ENCODE measurements around the gene KRT76.

The KRT76 gene

DNA sequence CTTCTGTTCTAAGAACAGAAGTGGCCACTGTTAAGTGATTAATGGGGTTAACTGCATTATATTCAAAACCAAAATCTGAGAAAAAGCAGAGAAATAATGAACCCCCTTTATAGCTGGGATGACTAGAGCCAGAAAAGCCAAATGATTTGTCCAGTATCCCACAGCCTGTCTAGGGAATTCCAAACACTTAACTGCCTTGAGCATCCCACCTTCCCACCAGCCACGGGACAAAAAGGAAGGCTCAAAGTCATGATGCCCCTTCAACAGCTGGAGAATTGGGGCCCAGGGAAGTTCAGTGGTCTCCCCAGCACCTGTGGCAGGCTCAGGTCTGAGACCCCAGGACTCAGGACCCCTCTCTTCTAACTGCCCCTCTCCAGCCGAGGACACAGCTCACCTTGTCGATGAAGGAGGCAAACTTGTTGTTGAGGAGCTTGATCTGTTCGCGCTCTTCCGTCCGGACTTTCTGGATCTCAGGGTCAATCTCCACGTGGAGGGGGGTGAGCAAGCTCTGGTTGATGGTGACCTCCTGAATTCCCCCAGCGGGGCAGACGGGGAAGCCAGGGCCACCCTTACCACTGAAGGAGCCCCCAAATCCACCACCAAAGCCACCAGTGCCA, 36.2 kb upstream of the KRT76 start:
- no peak for DNase-seq

DNA sequence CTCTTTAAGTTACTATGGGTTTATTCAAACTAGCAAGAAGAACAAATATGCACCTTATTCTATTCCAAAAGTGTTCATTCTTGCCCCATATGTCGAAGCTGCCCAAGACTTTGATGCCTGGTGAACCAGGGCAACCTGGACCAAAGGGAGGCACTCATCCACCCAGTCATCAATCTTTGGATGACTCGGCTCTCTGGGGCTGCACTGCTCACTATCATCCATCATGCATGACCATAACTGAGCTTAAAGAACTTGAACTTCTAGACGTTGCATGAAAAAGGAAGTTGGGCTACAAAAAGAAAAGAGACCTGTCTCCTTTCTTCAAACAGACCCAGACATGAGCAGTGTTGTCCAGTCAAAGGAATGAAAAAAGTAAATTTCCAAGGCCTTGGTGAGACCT, 35.6 kb upstream of the KRT76 start:
- DNase-seq: no peak

DNA sequence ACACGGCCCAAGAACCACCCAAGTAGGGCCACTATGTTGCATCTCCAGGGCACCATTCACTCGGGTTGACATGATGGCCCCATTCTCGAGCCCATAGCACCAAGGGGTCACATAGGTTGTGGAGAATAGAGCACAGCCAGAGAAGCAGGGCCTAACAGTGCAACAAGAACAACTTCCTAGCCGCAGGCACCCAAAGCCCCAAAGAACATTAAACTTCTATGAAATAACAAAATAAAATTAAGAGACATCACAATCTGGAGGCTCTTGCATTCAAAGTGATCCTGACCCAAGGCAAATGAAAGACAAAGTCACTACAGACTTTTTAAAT, 34.9 kb upstream of the KRT76 start:
- no peak for DNase-seq

GRCh38 chr12:52811191-52812072, 34.3 kb upstream of the KRT76 start:
- no peak for DNase-seq

GRCh38 chr12:52810554-52810953, 33.4 kb upstream of the KRT76 start:
- no peak for DNase-seq

GRCh38 chr12:52809166-52809565, 32.0 kb upstream of the KRT76 start:
- no peak for DNase-seq

DNA sequence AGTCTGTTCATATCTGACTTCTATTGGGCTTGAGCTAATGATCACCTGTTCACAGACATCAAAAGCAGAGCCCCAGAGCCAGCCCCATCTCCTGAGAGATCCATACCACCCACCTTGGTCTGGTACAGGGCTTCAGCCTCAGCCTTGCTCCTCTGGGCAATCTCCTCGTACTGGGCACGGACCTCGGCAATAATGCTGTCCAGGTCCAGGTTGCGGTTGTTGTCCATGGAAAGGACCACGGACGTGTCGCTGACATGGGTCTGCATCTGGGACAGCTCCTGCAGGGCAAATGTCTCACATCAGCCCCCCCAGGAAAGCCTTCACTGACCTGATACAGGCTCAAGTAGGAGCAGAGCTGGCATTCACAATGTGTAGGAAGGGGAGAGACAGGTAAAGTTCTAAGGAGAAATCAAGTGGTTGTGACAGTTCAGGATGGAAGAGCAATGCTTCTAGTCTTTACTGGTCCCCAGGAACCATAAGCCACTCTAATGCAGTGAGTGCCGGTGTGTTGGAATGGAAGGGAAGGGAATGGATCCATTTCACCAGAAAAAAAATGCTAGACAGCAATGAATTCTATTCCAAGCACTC, 31.5 kb upstream of the KRT76 start:
- no peak for DNase-seq

- DNase-seq: no peak
These were observed 30.7 kb upstream of the KRT76 start for GRCh38 chr12:52807544-52808470.

DNA sequence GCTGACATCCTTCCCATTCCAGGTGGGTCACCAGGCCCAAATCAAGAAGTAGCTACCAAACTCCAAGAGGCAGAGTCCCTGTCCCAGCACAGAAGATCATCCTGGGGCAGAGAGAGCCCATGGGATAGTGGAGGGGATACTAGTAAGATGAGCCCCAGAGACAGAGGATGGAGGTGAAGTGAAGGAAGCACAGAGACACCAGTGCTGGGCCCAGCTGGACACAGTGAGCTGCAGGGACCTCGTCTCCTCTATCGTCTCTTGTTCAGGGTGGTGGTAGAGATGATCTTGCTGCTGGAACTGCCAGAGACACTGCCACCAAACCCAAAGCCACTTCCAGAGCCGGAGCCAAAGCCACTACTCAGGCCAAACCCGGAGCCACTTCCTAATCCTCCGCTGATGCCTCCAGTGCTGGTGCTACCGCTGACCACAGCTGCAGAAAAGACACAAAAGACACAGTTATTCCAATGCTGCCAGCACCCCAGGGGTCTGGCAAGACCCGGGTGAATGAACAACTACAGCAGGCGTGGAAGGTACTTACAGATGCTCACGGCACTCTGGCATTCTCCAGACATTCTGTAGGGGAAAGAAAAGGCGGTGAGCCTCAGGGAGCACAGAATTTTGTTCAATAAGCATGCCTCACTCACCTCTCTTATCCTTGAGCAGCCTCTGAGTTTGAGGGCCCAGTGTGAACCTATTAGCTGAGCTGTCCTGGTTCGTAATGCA, 29.8 kb upstream of the KRT76 start:
- no peak for DNase-seq

DNA sequence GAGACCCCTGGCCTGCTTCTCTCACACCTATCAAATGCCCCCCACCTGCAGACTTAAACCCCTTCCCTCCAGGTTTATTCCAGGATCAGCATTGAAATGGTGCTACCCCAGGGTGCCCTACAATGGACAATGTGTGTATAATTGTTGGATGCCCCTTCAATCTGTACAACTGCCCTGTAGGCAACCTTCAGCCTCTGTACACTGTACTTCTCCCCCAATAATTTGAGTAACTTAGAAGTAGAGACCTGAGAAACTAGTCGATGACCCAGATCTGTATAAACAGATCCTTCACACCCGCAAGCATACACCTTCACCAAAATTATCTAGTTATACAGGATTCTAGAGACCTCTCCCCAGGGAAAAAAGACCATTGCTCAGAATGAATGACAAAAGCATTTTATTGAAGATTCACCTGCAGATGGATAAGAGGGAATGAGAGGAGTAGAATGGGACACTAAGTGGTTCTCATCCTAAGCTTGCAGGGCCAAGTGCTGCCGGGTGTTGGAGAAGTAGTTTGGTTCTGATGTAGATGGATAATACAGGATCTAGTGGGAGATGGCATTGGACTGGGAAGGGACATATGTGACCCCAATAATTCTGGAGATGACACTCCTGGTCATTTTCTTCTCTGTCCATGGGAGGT, 29.1 kb upstream of the KRT76 start:
- DNase-seq: no peak

GRCh38 chr12:52805739-52806138, 28.6 kb upstream of the KRT76 start:
- DNase-seq: no peak

GRCh38 chr12:52805000-52805399, 27.9 kb upstream of the KRT76 start:
- DNase-seq: no peak

GRCh38 chr12:52802442-52802841, 25.3 kb upstream of the KRT76 start:
- no peak for DNase-seq

- DNase-seq: no peak
These were observed 24.6 kb upstream of the KRT76 start for GRCh38 chr12:52801773-52802172.

DNA sequence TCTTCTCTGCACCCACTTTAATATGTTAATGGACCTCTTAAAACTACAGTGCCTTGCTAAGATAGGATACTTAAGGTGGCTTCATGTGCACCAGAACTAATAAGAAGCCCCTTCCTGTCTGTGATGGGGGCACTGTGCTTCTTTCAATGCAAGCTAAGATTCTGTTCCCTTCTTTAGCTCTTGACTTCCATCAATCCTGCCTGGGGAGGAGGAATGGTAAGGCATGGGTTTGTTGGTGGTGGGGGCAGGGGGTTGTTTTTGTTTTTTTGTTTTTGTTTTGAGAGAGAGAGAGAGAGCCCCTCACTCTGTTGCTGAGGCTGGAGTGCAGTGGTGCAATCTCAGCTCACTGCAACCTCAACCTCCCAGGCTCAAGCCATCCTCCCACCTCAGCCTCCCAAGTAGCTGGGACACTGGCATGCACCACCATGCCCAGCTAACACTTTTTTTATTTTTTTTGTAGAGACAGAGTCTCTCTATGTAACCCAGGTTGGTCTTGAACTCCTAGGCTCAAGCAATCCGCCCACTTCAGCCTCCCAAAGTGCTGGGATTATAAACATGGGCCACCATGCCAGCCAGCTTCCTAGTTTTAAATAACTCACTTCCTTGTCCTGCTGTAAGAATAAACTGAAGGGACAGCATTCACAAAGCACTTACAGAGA, 23.2 kb upstream of the KRT76 start:
- no peak for DNase-seq

GRCh38 chr12:52799505-52800211, 22.5 kb upstream of the KRT76 start:
- no peak for DNase-seq

DNA sequence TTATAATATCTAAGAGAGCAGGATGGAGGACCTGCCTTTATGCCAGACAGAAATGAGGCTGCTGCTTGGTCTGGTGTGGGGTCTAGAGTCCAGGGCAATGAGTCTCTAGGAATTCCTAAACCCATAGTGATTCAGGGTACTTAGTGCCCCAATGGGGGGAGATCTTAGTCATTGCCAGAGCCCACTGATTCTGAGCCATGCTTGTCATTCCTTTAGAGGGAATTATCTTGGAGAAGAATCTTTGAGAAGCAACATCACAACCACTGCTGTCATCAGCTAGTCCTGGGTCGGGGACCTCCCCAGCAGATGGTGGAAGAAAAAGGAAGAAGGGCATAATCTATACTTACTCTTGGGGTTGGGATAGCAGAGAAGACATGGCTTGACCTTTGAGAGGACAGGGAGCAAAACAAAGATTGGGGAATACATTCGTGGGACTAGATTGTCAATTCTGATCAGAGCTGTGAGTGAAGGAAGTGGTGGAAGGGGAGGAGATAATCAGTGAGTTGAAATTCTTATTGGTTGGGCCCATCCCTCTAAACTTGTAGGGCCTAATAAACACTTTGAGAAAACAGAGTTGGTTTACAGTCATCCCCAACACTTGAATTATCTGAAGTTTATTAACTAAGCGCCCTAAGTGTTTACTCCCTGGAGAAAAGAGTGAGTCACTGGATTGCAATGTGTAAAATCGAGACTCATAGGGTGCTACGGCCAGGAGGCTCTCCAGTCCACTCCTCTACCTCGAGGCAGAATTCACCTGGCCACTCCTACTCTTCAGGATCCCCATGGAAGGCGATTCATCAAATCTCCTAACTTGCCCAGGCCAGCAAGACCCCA, 21.7 kb upstream of the KRT76 start:
- DNase-seq: no peak

- DNase-seq: no peak
These were observed 21.0 kb upstream of the KRT76 start for GRCh38 chr12:52798003-52798670.

GRCh38 chr12:52797529-52797894, 20.4 kb upstream of the KRT76 start:
- DNase-seq: no peak
